ENCODE results near the gene MVD.
A peak's percentile ranks its signal among the peaks of the same experiment; 100 is the strongest.

The MVD gene

DNA sequence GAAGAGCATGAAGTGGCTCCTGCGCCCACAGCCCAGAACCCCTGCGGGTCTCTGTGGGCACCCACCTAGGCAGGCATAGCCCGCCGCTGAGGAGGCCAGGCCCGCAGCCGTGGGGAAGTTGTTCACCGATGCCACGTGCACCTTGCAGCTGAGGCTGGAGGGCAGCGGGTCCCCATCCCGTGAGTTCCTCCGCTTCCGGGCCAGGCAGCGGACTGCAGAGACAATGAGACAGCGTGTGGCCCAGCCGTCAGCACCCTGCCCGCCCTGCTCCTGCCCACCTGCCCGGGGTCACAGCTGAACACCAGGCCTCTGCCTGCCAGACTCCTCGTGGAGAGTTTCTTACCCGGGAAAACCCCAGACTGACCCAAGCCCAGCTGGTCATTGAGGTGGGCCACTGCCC lies 5.5 kb downstream of the MVD start:
- Mint-ChIP-seq H3K36me3 (peaks cover 34% of the 10 kb centered on the region), H3K27me3 (no peaks in the 10 kb centered on the region), H3K9me3 (no peaks in the 10 kb centered on the region), H3K4me3 (no peak overlapping the region), H3K27ac (no peak overlapping the region), H3K4me1 (peaks cover 30% of the 10 kb centered on the region)
- no peak for ATAC-seq

GRCh38 chr16:88656291-88656980 lies 6.5 kb downstream of the MVD start:
- H3K27ac Mint-ChIP-seq, result no peak overlapping the region
- no peak for ATAC-seq
- no peak overlapping the region for H3K4me3 Mint-ChIP-seq
- no peaks in the 10 kb centered on the region for H3K9me3 Mint-ChIP-seq
- H3K36me3 Mint-ChIP-seq, result peaks cover 34% of the 10 kb centered on the region
- H3K27me3 Mint-ChIP-seq, result no peaks in the 10 kb centered on the region
- peaks cover 30% of the 10 kb centered on the region for H3K4me1 Mint-ChIP-seq

- H3K9me3 Mint-ChIP-seq, result no peaks in the 10 kb centered on the region
- H3K4me1 Mint-ChIP-seq, result peaks cover 28% of the 10 kb centered on the region
- peaks cover 34% of the 10 kb centered on the region for H3K36me3 Mint-ChIP-seq
- H3K4me3 Mint-ChIP-seq, result no peak overlapping the region
- H3K27me3 Mint-ChIP-seq, result no peaks in the 10 kb centered on the region
- ATAC-seq, result no peak
- no peak overlapping the region for H3K27ac Mint-ChIP-seq
Observed at GRCh38 chr16:88655733-88656281, 7.1 kb downstream of the MVD start.

GRCh38 chr16:88655053-88655732 lies 7.7 kb downstream of the MVD start:
- H3K27ac Mint-ChIP-seq, result no peak overlapping the region
- no peak for ATAC-seq
- H3K4me3 Mint-ChIP-seq, result no peak overlapping the region
- peaks cover 27% of the 10 kb centered on the region for H3K4me1 Mint-ChIP-seq
- no peaks in the 10 kb centered on the region for H3K9me3 Mint-ChIP-seq
- H3K27me3 Mint-ChIP-seq, result no peaks in the 10 kb centered on the region
- H3K36me3 Mint-ChIP-seq, result peaks cover 34% of the 10 kb centered on the region

- H3K4me1 Mint-ChIP-seq, result peaks cover 29% of the 10 kb centered on the region
- H3K27ac Mint-ChIP-seq, result peak overlapping the region; percentile 12
- ATAC-seq, result no peak
- H3K9me3 Mint-ChIP-seq, result no peaks in the 10 kb centered on the region
- no peaks in the 10 kb centered on the region for H3K27me3 Mint-ChIP-seq
- H3K4me3 Mint-ChIP-seq, result no peak overlapping the region
- peaks cover 34% of the 10 kb centered on the region for H3K36me3 Mint-ChIP-seq
Observed at GRCh38 chr16:88654363-88655052, 8.4 kb downstream of the MVD start.

- Mint-ChIP-seq H3K36me3 (peaks cover 36% of the 10 kb centered on the region), H3K4me1 (peaks cover 33% of the 10 kb centered on the region), H3K27ac (peak overlapping the region; percentile 85), H3K27me3 (no peaks in the 10 kb centered on the region), H3K4me3 (no peak overlapping the region), H3K9me3 (no peaks in the 10 kb centered on the region)
- ATAC-seq, result no peak
Observed at GRCh38 chr16:88653596-88654362, 9.1 kb downstream of the MVD start.

DNA sequence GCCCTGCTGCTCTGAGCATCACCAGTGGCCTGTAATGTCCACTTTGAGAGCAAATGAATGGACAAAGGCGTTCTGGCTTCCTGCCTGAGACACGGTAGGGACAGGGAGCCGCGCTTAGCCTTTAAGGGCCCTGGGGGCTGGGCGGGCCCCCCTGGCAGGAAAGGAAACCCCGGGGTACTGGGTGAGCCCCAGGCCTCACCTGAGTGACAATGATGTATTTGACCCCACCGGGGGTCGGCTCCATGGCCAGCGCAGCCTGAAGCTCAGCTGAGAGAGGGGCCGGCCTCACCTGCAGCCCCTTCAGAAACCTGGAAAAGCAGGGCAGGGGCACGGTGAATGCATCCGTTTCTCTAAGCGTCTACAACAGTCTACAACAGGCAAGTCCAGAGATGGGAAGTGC lies 9.8 kb downstream of the MVD start:
- no peaks in the 10 kb centered on the region for H3K9me3 Mint-ChIP-seq
- no peak overlapping the region for H3K4me3 Mint-ChIP-seq
- no peaks in the 10 kb centered on the region for H3K27me3 Mint-ChIP-seq
- H3K36me3 Mint-ChIP-seq, result peaks cover 33% of the 10 kb centered on the region
- ATAC-seq, result no peak
- H3K27ac Mint-ChIP-seq, result peak overlapping the region; percentile 85
- H3K4me1 Mint-ChIP-seq, result peaks cover 36% of the 10 kb centered on the region

- Mint-ChIP-seq H3K4me1 (peaks cover 40% of the 10 kb centered on the region), H3K9me3 (no peaks in the 10 kb centered on the region), H3K27me3 (no peaks in the 10 kb centered on the region), H3K4me3 (no peak overlapping the region), H3K27ac (peak overlapping the region; percentile 85), H3K36me3 (peaks cover 33% of the 10 kb centered on the region)
- ATAC-seq, result no peak
Observed at GRCh38 chr16:88652762-88653063, 10.2 kb downstream of the MVD start.

- H3K4me1 Mint-ChIP-seq, result peaks cover 46% of the 10 kb centered on the region
- peaks cover 33% of the 10 kb centered on the region for H3K36me3 Mint-ChIP-seq
- H3K27me3 Mint-ChIP-seq, result no peaks in the 10 kb centered on the region
- peak overlapping the region; percentile 85 for H3K27ac Mint-ChIP-seq
- H3K4me3 Mint-ChIP-seq, result peak overlapping the region; percentile 89
- no peaks in the 10 kb centered on the region for H3K9me3 Mint-ChIP-seq
- ATAC-seq, result no peak
Observed at GRCh38 chr16:88651989-88652761, 10.7 kb downstream of the MVD start.

- Mint-ChIP-seq H3K4me3 (peak overlapping the region; percentile 89), H3K27ac (peak overlapping the region; percentile 85), H3K36me3 (peaks cover 29% of the 10 kb centered on the region), H3K9me3 (no peaks in the 10 kb centered on the region), H3K4me1 (peaks cover 52% of the 10 kb centered on the region), H3K27me3 (no peaks in the 10 kb centered on the region)
- ATAC-seq, result peak; percentile 93
Observed at GRCh38 chr16:88651276-88651988, 11.5 kb downstream of the MVD start.

GRCh38 chr16:88650749-88651275 lies 12.1 kb downstream of the MVD start, which contains the start of gene CYBA:
Gene CYBA, minus strand, starts transcription at chr16:88651053. Its CDS starts 40 bp downstream, at chr16:88651013.
- peaks cover 24% of the 10 kb centered on the region for H3K36me3 Mint-ChIP-seq
- H3K27me3 Mint-ChIP-seq, result no peaks in the 10 kb centered on the region
- peak within 1 kb of the TSS; percentile 85 for H3K27ac Mint-ChIP-seq
- ATAC-seq, result peak; percentile 92
- peak within 1 kb of the TSS; percentile 89 for H3K4me3 Mint-ChIP-seq
- H3K4me1 Mint-ChIP-seq, result peaks cover 57% of the 10 kb centered on the region
- no peaks in the 10 kb centered on the region for H3K9me3 Mint-ChIP-seq

GRCh38 chr16:88649924-88650748 lies 12.8 kb downstream of the MVD start:
- Mint-ChIP-seq H3K36me3 (peaks cover 28% of the 10 kb centered on the region), H3K4me3 (peak overlapping the region; percentile 89), H3K4me1 (peaks cover 62% of the 10 kb centered on the region)

More at GRCh38 chr16:88649924-88650748, 12.8 kb downstream of the MVD start:
- ATAC-seq, result peak; percentile 32
- H3K27ac Mint-ChIP-seq, result peak overlapping the region; percentile 85
- H3K9me3 Mint-ChIP-seq, result no peaks in the 10 kb centered on the region
- H3K27me3 Mint-ChIP-seq, result no peaks in the 10 kb centered on the region

Measured in stimulated activated memory B cell treated with anti-CD40 and anti-IgM and Interleukin-4, amounts not matched to agents 10 μg/mL and 1 μg/mL and 100 μg/mL, for 72 hours (primary cell).